SKM-1 (cell line): ENCODE data around the gene CDKN2B-AS1.

Experiments
- DNase-seq: peaks from one replicate; lab custom pipeline; 2025; ENCODE audit not compliant: unreplicated experiment; lab: John Stamatoyannopoulos, UW

The CDKN2B-AS1 gene

DNA sequence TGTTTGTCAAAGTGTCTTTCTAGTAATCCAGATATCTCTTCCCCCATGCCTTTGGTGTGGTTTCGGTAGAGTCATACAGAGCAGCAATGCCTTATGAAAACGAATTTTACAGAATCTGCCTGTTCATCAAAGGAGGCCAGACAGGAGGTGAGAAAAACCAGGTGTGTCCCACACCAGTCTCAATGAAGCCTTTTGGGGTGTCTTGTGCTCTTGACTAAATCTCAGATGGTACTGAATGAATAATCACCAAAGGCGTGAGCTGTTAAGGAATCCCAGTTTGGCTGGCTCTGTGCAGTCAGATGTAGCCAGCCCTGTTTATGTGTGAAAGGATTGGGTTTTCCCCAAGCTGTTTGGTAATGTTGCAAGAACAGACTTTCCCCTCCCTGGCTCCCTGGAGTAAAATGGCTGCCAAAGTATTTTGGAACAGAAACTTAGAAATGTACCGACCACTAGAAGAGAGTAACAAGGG, 85.3 kb downstream of the CDKN2B-AS1 start:
- no peak for DNase-seq

DNA sequence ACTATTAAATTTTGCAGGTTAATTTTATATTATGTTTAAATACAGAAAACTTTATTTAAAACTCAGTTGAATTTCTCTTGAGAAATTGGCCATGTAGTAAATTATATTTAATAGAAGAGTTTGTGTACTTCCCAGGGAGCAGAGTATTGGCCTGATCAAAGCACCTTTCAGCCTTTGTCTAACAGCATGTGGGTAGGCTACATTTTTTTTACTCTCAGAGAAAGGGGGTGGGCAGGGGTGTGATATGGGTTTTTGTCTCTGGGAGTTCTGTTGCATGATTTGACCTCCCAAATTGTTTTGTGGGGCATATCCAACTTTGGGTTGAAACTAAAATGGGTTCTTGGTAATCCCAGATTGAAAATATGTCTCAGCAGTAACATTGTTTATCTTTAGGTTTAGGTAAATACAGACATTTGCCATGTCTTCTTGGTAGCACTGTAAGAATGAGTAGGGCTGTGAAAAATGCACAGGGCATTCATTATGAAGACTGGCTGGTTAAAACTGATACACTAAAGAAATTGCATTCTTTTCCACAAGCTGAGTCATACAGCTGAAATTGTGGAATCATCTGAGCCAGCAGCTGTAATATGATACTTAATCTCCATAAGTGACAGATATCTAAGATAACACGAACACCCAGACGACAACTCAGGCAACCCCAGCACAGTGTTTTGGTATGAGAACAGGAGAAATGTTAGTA, 89.9 kb downstream of the CDKN2B-AS1 start:
- DNase-seq: no peak

DNA sequence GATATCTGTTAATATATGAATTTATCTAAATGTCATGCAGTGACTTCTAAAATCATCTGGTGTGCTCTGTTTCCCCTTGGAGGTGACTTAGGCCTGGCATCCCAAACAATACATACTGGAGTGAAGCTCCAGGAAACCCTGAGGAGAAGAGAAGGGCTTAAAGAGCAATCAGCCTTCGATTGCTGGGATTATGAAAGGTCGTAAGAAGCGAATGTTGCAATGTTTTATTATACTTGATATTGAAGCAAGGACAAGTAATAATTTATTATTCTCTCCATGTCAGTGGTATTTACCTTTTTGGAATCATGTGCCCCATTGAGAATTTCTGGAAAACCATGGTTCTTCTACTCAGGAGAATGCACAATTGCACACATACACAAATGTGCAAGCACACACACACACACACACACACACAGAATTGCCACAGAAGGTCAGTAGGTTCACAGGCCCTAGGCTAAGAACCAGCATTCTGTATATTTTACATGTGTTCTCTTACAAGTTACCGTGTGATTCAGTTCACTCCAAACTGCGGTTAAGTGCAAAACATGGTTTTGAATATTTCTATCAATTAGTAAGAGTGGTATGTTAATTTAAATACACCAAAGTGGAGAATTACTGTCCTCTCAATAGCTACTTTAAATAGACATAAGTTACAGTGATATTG, 93.6 kb downstream of the CDKN2B-AS1 start:
- no peak for DNase-seq

DNA sequence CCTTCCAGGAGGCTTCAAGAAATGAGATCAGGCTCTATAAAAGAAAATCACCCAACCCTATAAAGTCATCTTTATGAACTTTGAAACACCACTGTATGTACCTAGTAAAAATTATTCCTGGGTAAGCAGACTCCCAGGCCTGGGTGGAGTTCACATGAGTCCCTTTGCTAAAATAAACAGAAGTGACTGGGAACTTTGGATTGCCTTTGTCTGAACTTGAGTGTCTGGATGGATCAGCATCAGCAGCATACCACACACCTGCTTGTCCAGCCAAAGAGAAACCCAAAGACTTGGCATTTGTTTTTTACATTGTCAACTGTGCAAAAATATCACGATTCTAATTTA, 94.1 kb downstream of the CDKN2B-AS1 start:
- DNase-seq: no peak

DNA sequence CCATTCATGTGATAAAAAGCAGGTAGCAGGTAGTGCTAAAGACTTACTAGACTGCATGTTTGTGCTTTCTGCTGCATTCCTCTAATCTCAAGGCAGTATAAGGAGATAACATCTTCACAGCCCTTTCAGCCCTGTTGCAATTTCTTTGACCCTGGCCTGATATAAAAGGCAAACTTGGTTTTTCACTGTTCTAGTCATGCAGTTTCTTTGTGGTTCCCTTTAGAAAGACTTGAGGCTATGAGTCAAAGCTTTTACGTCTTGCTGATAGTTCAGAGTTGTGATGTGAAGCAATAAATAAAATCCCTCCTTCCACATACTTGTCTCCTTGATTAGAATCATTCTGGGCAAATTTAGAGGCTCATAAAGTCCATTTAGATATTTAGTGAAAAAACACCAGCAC, 103.1 kb downstream of the CDKN2B-AS1 start:
- no peak for DNase-seq

DNA sequence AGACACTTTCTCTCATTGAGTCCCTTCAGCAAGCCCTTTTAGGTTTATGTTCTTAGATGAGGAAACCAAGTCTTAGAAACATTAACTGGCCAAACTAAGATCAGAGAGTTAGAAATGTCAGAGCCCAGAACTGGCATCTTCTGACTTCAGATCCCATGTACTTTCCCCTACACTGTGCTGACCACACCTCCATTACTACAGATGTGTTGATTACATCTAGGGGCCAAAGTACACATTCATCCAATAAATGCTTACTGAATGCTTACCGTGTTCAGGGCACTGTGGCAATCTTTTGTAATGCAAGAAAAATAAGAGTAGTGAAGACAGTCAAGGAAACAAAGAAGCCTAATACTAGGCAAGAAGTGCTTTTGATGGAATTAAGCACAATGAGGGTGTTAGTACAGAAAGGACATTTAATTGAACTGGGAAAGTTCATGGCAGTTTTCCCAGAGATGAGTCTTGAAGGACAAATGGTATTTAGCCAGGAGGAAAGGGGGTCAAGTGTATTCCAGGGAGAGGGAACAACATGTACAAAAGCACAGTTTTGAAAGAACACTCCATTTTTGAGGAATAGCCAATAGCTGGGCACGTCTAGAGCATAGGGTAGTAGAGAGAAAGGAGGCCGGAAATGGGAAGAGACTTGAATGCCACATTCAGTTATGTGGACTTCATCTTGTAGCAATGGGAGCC, 104.2 kb downstream of the CDKN2B-AS1 start:
- DNase-seq: no peak

DNA sequence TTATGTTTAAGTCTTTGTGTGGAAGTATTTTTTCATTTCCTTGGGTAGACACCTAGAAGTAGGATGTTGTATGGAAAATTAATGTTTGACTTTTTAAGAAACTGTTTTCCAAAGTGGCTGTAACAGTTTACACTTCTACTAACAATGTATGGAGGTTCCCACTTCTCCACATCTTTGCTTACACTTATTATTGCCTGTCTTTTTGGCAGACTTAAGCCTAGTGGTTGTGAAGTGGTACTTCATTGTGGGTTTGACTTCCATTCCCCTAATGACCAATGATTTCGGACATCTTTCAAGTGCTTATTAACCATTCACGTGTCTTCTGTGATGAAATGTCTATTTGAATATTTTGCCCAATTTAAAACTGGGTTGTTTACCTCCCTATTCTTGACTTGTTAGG, 106.0 kb downstream of the CDKN2B-AS1 start:
- DNase-seq: no peak

DNA sequence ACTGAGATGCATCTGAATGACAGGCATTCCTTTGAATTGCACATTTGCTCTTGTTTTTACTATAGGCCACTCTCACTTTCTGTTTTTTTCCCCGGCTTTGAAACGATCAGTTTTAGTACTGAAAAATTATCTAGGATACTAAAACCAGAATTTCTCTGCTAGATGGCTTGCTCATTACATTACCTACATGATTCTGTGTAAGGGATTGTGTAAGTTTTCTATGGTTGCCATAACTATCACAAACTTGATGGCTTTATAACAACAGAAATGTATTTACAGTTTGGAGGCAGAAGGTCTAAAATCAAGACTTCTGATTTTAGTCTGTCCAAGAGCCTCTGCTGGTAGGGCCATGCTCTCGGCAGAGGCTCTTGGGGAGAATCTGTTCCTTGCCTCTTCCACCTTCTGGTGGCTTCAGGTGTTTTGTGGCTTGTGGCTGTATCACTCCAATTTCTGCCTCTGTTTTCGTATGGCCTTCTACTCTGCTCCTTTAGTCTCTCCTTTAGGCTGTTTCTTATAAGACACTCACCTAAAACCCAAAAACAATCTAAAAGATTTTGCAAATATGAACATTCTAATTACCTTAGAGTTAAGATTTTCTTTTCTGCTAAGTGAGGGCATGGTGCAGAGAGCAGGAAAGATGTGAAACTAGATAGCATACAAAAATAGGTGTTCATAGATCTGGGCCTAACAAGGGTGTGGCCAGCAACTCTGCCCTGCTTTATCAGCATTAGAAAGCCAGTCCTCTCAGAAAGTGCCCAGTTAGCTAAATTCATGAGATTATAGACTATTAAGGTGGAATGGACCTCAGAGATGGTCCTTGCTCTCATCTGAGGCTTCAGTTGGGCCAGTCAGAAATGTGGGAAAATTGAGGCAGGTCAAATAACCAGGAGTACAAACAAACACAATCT, 107.8 kb downstream of the CDKN2B-AS1 start:
- no peak for DNase-seq

DNA sequence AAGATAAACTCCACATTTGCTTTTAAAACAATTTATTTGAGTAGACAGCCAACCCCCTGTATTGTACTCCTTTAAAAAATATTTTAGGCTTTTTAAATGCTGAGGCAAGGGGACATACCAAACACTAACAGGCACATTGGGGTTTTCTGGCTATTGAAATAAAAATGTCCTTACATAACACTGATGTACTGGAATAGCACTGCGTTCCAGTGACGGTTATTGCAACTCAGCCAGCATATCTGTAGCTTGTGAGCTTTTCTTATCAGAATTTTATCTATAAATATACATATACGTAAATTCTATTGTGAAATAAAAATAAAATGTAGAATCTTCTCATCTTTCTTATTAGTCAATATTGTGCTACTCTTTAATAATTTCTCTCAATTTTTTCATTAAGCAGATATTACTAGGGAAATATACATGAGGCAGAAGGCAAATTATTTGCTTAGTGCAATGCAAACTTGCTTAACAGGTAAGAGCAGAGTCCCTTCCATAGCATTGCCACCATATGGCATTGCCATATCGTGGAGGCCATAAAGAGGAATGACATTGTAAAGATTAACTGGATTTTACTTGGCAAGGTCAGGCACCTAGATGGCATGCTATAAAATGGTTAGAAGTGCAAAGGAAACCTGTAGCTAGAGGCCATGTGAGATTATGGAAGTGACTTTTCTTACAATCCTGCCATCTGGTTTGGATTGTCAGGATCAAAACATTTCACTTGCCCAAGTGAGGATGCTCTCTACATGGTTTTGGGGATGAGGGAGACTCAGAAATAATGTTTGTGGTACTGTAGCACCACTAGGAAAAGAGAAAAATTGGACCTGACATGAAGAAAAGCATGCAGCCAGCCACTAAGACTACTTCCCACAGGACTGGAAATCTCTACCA, 109.3 kb downstream of the CDKN2B-AS1 start:
- no peak for DNase-seq

DNA sequence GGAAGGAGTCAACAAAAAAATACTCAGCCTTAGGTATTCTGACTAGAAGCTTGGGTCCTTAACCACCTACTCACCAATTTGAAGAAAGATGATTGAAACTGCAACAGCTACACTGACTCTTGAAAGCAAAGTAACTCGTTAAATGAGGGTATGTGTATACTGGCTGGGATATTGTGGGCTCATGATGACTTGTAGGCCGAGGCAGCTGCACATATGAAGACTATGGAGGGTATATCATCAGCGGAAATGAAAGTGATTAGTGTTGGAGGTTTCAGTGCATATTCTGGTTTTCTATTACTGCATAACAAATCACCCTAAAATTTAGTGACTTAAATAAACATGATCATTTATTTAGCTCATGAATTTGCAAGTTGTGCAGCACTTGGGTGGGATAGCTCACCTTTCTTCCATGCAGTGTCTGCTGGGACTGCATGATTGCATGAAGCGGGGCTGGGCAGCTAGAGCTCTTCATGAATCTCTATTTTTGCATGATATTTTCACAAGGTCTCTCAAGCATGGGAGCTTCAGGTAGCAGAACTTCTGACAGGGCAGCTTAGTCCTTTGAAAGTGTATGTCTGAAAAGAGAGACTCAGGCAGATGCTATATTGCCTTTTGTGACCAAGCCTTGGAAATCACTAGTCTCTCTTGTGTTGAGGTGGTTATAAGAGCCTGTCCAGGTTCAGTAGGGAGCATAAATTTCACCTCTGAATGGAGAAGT, 110.6 kb downstream of the CDKN2B-AS1 start:
- DNase-seq: no peak

DNA sequence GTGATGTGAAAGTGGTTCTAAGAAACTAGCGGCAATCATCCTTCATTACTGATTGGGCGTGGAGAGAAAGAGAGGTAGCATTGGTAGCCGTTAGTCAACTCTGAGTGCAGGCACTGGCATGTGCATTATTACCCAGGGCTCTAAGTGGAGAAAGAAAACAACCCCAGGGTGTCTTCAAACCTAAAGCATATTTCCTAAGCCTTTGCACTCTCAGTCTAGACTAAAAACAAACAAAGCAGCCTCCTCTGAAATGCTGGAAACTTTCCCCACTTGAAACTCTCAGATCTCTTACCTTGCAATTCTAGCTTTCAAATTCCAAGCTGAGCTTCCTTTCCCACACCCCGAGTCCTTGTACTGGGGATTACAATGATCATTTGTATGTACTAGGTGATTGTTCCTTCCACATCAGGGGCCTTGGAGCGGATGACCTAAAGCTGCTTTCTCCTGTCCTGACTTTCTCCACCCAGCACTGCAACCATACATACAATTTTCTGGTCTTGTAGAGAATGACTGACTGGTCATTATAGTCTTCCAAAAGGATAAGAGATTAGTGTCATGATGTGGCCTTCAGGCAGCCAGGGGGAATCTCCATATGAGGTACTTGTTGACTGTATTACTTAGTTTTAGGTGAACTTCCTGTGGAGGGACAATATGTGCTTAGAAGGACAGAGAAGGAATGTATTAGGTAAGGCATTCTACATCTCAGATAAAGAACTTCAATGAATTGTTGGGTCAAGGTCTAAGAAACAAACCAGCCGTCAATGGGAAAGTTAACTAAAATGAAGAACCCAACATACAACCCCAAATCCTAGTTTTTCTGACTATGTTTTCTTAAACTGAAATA, 112.8 kb downstream of the CDKN2B-AS1 start:
- no peak for DNase-seq

DNA sequence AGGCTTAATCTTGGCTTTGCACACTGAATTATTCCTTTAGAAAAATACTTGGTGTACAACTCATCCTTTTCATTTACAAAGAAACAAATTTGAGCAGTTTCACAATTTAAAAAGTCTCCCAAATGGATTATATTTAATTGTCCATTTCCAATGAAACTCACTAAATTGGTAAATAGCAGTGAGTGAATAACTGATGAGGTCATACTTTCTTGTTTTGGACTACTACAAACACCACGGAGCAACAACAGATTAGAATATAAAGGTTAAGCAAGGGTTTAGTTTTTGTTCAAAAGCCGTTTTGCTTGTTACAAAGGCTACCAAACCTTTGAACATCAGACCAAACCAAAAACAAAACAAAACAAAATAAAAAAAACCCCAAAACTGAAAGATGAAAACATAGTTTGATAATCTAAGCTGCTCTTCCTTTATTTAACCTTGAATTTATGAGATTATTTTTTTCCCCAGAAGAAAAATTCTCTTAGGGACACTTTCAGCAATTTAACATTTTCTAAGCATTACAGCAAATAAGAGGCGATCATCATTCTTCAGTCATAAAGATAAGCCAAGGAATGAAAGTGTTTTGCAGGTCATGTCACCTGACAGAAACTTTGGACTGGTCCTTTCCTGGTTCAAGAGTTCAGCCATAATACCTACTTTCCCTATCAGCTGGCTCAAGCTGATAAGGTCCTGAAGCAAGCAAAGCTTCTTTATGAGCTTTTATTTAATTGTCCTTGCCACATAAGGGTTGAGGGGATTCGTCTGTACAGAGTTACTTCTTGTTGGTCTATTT, 114.2 kb downstream of the CDKN2B-AS1 start:
- DNase-seq: no peak

DNA sequence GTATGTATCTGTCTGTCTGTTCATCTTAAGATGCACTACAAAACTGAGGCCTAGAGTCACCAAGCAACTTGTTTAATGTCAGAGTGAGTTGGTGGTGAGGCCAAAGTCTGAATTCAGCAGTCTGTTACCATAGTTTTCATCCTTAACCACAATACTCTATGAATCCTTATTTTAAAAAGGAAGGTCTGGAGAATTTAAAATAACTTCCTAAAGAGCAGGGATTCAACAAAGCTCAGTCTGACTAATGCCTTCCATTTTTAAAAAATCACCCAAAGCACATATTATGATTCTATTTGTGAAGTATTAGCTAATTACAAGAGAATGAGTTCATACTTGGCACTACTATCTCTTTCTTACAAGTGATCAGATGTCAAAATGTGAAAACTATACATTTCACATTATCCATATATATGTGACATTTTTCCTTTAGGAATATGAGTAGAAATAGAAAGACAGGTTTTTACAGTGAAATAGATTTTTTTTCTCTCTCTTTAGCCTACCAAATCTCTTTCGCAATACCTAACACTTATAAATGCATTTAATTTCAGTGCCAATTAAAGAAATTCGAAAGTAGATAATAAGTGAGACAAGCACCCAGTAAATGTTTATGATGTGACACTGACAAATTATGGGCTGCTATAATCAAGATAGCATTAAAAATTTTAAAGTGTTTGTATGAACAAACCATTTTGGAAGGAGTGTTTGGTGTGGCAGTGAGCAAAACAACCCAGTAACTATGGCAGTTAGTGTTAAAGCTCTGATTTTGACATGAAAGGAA, 116.8 kb downstream of the CDKN2B-AS1 start:
- DNase-seq: no peak

DNA sequence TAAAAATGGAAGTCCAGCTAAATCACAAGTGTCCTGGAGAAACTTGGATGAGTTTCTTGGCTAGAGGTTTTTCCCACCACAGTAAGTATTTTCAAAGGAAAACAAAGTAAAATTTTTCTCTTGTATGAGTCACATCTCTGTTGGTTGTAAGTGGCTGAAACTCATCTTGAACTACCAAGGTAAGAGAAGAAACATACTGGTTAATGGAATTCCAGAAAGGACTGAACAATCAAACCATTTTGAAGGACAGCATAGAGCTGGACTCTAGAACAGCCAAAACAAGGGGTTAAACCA, 117.3 kb downstream of the CDKN2B-AS1 start:
- no peak for DNase-seq

DNA sequence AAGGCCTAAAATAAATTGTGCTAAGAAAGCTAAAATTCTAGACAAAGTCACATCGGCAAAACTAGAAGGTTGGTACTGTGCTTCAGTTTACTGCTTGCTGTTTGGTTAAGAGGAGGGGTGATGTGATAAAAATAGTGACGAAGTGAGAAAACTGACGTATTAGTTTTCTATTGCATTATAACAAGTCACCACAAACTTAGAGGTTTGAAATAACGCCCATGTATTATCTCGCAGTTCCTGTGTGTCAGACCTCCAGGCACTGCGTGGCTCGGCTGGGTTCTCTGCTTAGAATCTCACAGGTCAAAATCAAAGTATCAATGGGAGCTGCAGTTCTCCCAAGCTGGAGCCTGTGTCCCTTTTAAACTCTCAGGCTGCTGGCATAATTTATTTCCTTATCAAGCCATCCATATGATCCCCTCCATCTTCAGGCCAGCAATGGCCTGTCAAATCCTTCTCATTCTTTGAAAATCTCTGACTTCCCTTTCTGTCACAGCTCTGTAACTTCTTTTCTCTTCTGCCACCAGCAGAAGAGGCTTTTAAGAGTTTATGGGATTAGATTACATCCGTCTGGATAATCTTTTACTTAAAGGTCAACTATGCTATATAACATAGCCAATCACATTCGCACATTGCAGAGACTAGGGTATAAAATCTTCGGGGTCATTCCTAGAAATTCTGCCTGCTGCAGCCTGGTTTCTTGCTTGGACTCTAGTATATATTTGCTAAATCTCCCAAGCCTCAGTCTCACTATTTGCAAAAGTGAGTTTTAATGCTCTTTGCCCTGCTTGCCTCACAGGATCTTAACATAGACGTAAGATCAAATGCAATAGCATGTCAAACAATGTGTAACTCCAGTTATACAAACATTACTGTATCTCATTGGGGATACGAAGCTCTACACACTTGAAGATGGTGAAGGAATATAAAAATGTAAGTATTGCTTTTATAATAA, 118.6 kb downstream of the CDKN2B-AS1 start:
- no peak for DNase-seq

DNA sequence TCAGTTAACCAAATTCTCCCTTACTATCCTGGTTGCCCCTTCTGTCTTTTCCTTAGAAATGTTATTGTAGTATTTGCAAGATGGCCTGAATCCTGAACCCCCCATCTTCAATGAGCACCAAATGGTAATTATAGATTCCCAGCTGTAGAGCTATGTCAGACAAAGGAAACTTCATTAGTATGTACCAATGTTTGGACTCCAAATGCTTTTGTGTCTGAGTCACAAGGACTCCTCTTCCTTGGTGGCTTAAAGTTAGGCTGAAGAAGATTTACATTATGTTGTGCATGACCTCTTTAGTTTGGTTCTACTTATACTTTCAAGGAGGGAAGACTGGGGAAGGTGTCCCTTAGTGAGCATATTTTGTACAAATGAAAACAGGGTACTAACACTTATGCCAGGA, 120.4 kb downstream of the CDKN2B-AS1 start:
- no peak for DNase-seq
